ENCODE results near the gene CTSO. TPM values are rescaled to one million over a fixed set of nuclear protein-coding genes. Genes with fewer than 3 reads are reported as not detected.

Gene CTSO
- total and polyA plus RNA-seq, 2 of the 8 experiments (the other 6 are each of a cell fraction or from before 2014, with no cell fraction given): 0.39 to 0.41 TPM

DNA sequence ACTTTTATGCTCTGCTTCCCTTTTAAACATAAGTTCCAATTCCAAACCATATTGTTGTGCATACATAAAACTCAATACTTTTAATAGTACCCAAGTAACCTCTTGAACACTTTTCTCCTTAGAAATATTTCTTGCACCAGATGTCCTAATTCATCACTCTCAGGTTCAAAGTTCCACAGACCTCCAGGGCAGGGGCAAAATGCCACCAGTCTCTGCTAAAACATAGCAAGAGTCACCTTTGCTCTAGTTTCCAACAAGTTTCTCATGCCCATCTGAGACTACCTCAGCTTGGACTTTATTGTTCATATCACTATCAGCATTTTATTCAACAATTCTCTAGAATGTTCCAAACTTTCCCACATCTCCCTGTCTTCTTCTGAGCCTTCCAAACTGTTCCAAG lies 73.9 kb downstream of the CTSO start:
- Histone ChIP-seq H2BK120ac (replicated peaks; ENCODE audit: low read depth, low read length) (no peak overlapping the region), H4K91ac (replicated peaks; ENCODE audit: insufficient read length, low read length) (no peak overlapping the region), H2AFZ (ENCODE audit: low read length) (no peak overlapping the region), H3K4me1 (replicated peaks in 1 of 4; ENCODE audit: control insufficient read depth in 3 of 4, insufficient read depth in 4 of 4, low read length in 3 of 4) (no peaks in the 10 kb centered on the region), H3K79me2 (ENCODE audit: control insufficient read depth in 1 of 2, insufficient read depth in 2 of 2, low read length in 2 of 2) (no peaks in the 10 kb centered on the region), H3K27ac (ENCODE audit: low read depth, low read length) (no peak overlapping the region), H3K56ac (replicated peaks; ENCODE audit: insufficient read length, low read depth, low read length) (no peak overlapping the region), H2AK5ac (ENCODE audit: low read depth, low read length) (no peak overlapping the region), H2BK5ac (ENCODE audit: low read depth, low read length) (no peak overlapping the region), H3K23me2 (ENCODE audit: low read depth, low read length) (no peaks in the 10 kb centered on the region), H3K9me3 (ENCODE audit: insufficient read depth in 2 of 2, low read depth in 1 of 2, low read length in 1 of 2) (peaks cover 13 to 19% of the 10 kb centered on the region in 2 experiments; a peak in 3 of 4 replicates), H3K4ac (replicated peaks; ENCODE audit: insufficient read length, low read depth, low read length) (no peak overlapping the region), H3K14ac (ENCODE audit: insufficient read length) (no peak overlapping the region), H4K5ac (ENCODE audit: insufficient read length, low read depth, low read length) (no peak overlapping the region), H4K20me1 (replicated peaks in 1 of 2; ENCODE audit: control insufficient read depth in 1 of 2, insufficient read depth in 2 of 2, low read length in 2 of 2) (no peaks in the 10 kb centered on the region), H3K27me3 (replicated peaks in 1 of 4; ENCODE audit: control insufficient read depth in 3 of 4, extremely low read depth in 1 of 4, insufficient read depth in 3 of 4, low read length in 3 of 4) (no peaks in the 10 kb centered on the region), H2BK15ac (ENCODE audit: low read length) (no peak overlapping the region), H3K4me3 (ENCODE audit: extremely low read depth in 1 of 4, insufficient read depth in 2 of 4, low read depth in 3 of 4, low read length in 4 of 4) (no peak overlapping the region), H3K18ac (ENCODE audit: extremely low read depth, low read length) (no peak overlapping the region), H3K79me1 (ENCODE audit: low read depth, low read length) (no peaks in the 10 kb centered on the region), H4K8ac (ENCODE audit: extremely low read depth, insufficient read depth, low read length) (no peak overlapping the region), H3K9ac (replicated peaks in 1 of 4; ENCODE audit: extremely low read depth in 1 of 4, low read depth in 3 of 4, low read length in 3 of 4) (no peak overlapping the region), H2BK20ac (ENCODE audit: low read length) (no peak overlapping the region), H2BK12ac (ENCODE audit: low read depth, low read length) (no peak overlapping the region), H3K23ac (ENCODE audit: insufficient read length) (no peak overlapping the region), H3K4me2 (ENCODE audit: insufficient read depth in 1 of 2, low read depth in 2 of 2, low read length in 2 of 2) (no peak overlapping the region), H3K36me3 (ENCODE audit: control insufficient read depth in 2 of 4, insufficient read depth in 4 of 4, low read length in 3 of 4) (peaks cover 0 to 7% (median 0%) of the 10 kb centered on the region in 4 experiments; a peak in 1 of 8 replicates)
- no peak for TF ChIP-seq SUZ12 (IDR thresholded peaks at IDR 0.05; ENCODE audit: low read length)
- CTCF ChIA-PET (ENCODE audit: partially characterized antibody): no interaction called here
- DNase-seq (ENCODE audit: low read depth in 1 of 2, low spot score in 2 of 2) (no peak), FAIRE-seq (no peak)
- POLR2A ChIA-PET (ENCODE audit: partially characterized antibody): no interaction called here
